Heart right ventricle (tissue), 16 donors: ENCODE data around the gene ITSN1. TPM values are rescaled to one million over a fixed set of nuclear protein-coding genes. Genes with fewer than 3 reads are reported as not detected.

Experiments used
- ATAC-seq, 8 donors: fragments of 200-7000 bp; cut with Tn5 transposase; one replicate each; pipeline ENCODE4 v1.9.1; 2020; ENCODE audit warnings: mild to moderate bottlenecking in 8 of 8, moderate library complexity in 8 of 8, moderate number of reproducible peaks in 1 of 8
- DNase-seq, 2 donors: peaks; one replicate each; pipeline ENCODE4 v3.0.0-alpha.2; 2020
- H3K27ac ChIP-seq, 10 donors: fragments of 200-600 bp; sonication (generic) in 2 of 10; one replicate each; pipeline versions ENCODE4 v1.5.0 to v1.8.0; 2020 to 2022; ENCODE audit warnings: mild to moderate bottlenecking in 3 of 10
- H3K27me3 ChIP-seq, 7 donors: fragments of 200-600 bp; one replicate each; pipeline ENCODE4 v1.8.0; 2021 to 2022; ENCODE audit warnings: mild to moderate bottlenecking in 2 of 7
- H3K36me3 ChIP-seq, 9 donors: fragments of 200-600 bp; sonication (generic) in 1 of 9; one replicate each; pipeline versions ENCODE4 v1.5.0 to v1.8.0; 2020 to 2022; ENCODE audit warnings: mild to moderate bottlenecking in 2 of 9
- H3K4me1 ChIP-seq, 9 donors: fragments of 200-600 bp; sonication (generic) in 1 of 9; one replicate each; pipeline versions ENCODE4 v1.5.0 to v1.8.0; 2020 to 2022; ENCODE audit warnings: mild to moderate bottlenecking in 4 of 9
- H3K4me3 ChIP-seq, 10 donors: fragments of 200-600 bp; sonication (generic) in 2 of 10; one replicate each; pipeline versions ENCODE4 v1.5.0 to v1.8.0; 2020 to 2022; ENCODE audit warnings: mild to moderate bottlenecking in 7 of 10, moderate library complexity in 2 of 10
- H3K9me3 ChIP-seq, 11 donors: fragments of 200-600 bp in 10 of 11; sonication (generic) in 2 of 11; one replicate each; pipeline versions ENCODE4 v1.5.0 to v1.8.0; 2013 to 2022; ENCODE audit warnings: mild to moderate bottlenecking in 2 of 11, control low read depth in 1 of 11, moderate library complexity in 1 of 11
- CTCF ChIP-seq, 9 donors: fragments of 200-600 bp; sonication (generic) in 2 of 9; IDR thresholded peaks; one replicate each; pipeline versions ENCODE4 v1.5.0 to v1.8.0; 2021 to 2022; ENCODE audit warnings: antibody characterized with exemption in 9 of 9, mild to moderate bottlenecking in 5 of 9, moderate library complexity in 1 of 9
- WGBS, 2 donors: extraction: QIAGEN DNeasy Blood & Tissue Kit; methylation state at CpG; one replicate each; pipeline ENCODE4 v1.1.7; 2013; ENCODE audit warnings: inconsistent platforms in 1 of 2; 5-methylcytosine and 5-hydroxymethylcytosine counted together
- intact Hi-C, 10 donors: fragments of 100-400 bp; cut with DNase I; formaldehyde crosslinking; loops; one replicate each; pipeline versions ENCODE4 v1.11.1 to v1.14.2; 2022
- polyA plus RNA-seq, 2 donors: library from polyadenylated mRNA; stranded (reverse); fragments of 200-250 nt; gene quantifications; one replicate each; pipeline ENCODE4 v1.2.3, GENCODE V29; 2013
- total RNA-seq, 10 donors: library from RNA; stranded (reverse); fragmentation: NEBNext Ultra II Directional in 3 of 10; extraction: Animal tissue kit (Norgen Biotek cat#: 25700) in 3 of 10; gene quantifications; one replicate each; pipeline versions ENCODE4 v1.2.1 to v1.2.4, GENCODE V29; 2021 to 2023
- donor health status: Arrhythmogenic right ventricular cardiomyopathy.
- donor health status: ischemic (EF 13 %, LVEDD 7.1; RV severe dilation, severe dysfunction).
- donor health status: healthy with polysubstance abuse.
- donor health status: DM: no; HTN: yes; CAD: no.
- donor health status: DM: no; HTN: no; CAD: no.
- donor health status: ischemic (EF 25% LVEDD 6.9; RV normal size, moderate dysfunction).
- donor health status: ischemic (EF 25% LVEDD 5.7; RV mildly dilated, moderate dysfunction).
- donor health status: healthy.
- donor health status: DM: yes; HTN: yes; CAD: no.
- donor health status: Ischemic cardiomyopathy.
- donor health status: ischemic (EF 35%, LVEDD 5.7; RV mildly dilated, moderate dysfunction).
- donor health status: nonischemic (EF 11% LVEDD 7.7; RV severe dilation, severe dysfunction).
- donor health status: DM: yes; HTN: yes; CAD: no.
- donor health status: PGD.
- donor health status: ischemic (EF 29% LVEDD 5.4; RV normal size, mild dysfunction).
- donor health status: nonischemic (EF 23%, LVEDD 6.1; RV moderate dilation, normal function).

The ITSN1 gene
- total and polyA plus RNA-seq, 12 donors = 14.6 to 47.3 (median 32.3) TPM

DNA sequence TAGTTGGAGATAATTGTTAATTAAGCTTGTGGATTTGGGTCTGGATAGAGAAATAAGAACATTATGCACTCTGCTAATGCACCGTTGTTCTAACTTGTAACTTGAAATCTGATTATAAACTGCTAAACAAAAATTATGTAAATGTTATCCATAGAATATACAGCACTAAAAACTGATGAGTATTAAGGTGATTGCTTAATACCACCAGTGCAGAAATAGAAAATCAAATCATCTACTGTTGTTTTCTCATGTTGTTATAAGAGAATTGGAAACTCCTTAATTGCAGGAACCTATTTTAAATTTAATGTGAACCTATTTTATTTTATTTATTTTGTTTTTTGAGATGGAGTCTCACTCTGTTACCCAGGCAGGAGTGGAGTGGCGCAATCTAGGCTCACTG lies 125.7 kb downstream of the ITSN1 start:
- no peak for TF ChIP-seq CTCF (IDR thresholded peaks at IDR 0.05)
- Histone ChIP-seq H3K4me3 (no peak overlapping the region), H3K36me3 (peaks cover 0 to 82% (median 20%) of the 10 kb centered on the region in 9 donors), H3K27ac (no peak overlapping the region), H3K4me1 (peaks cover 0 to under 1% (median 0%) of the 10 kb centered on the region in 9 donors), H3K27me3 (no peaks in the 10 kb centered on the region), H3K9me3 (no peaks in the 10 kb centered on the region)
- no peak for DNase-seq
- intact Hi-C loops = loop anchor here in 1 of 10 donors (10.0 kb wide), 1 partner anchor 127 kb away; no protein-coding TSS in a partner anchor
- ATAC-seq = no peak
- WGBS, 2 donors = 95 to 99% methylated on average over 2 of the region's 2 CpGs

DNA sequence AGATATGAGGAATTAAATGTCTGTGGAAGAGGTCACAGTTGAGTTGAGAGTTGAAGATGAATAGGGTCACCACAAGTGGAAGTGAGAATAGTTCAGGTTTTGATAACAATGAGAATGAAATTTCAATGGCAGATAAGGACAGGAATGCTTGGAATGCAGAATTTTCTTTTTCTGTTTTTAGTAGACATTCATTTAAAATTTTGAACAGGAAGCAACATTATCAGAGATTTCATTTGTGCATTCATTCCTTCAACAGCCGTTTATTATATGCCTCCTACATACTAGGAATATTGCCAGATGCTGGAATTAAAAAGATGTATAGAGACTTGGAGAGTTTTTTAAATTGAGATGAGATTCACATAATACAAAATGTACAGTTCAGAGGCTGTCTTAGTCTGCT lies 126.8 kb downstream of the ITSN1 start:
- Histone ChIP-seq H3K27me3 (no peaks in the 10 kb centered on the region), H3K4me3 (no peak overlapping the region), H3K36me3 (peaks cover 0 to 88% (median 20%) of the 10 kb centered on the region in 9 donors), H3K9me3 (no peaks in the 10 kb centered on the region), H3K4me1 (no peaks in the 10 kb centered on the region), H3K27ac (no peak overlapping the region)
- ATAC-seq = no peak
- no peak for TF ChIP-seq CTCF (IDR thresholded peaks at IDR 0.05)
- DNase-seq = no peak
- 68 to 73% methylated on average over 1 of the region's 1 CpG for WGBS, 2 donors
- intact Hi-C loops = loop anchor here in 1 of 10 donors (10.0 kb wide), 1 partner anchor 126 kb away; no protein-coding TSS in a partner anchor

GRCh38 chr21:33770542-33770941 lies 128.2 kb downstream of the ITSN1 start:
- TF ChIP-seq CTCF (IDR thresholded peaks at IDR 0.05) = no peak
- intact Hi-C loops = no loop called here
- Histone ChIP-seq H3K9me3 (no peaks in the 10 kb centered on the region), H3K27me3 (no peaks in the 10 kb centered on the region), H3K27ac (no peak overlapping the region), H3K36me3 (peaks cover 0 to 98% (median 20%) of the 10 kb centered on the region in 9 donors), H3K4me1 (no peaks in the 10 kb centered on the region), H3K4me3 (no peak overlapping the region)
- no peak for DNase-seq
- 96 to 98% methylated on average over 3 of the region's 3 CpGs for WGBS, 2 donors
- ATAC-seq = no peak

DNA sequence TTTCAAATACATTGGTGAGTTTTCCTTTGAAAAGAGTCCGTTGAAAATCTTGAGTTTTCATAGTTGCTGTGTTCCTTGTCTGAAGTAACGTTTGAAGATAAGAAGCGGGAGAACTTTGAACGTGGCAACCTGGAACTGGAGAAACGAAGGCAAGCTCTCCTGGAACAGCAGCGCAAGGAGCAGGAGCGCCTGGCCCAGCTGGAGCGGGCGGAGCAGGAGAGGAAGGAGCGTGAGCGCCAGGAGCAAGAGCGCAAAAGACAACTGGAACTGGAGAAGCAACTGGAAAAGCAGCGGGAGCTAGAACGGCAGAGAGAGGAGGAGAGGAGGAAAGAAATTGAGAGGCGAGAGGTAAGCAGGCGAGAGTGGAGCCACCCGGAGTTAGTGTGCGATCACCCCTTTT lies 129.7 kb downstream of the ITSN1 start:
- Histone ChIP-seq H3K9me3 (no peaks in the 10 kb centered on the region), H3K27me3 (no peaks in the 10 kb centered on the region), H3K4me1 (no peaks in the 10 kb centered on the region), H3K27ac (no peak overlapping the region), H3K4me3 (no peak overlapping the region), H3K36me3 (peaks cover 0 to 99% (median 20%) of the 10 kb centered on the region in 9 donors)
- no peak for TF ChIP-seq CTCF (IDR thresholded peaks at IDR 0.05)
- 96% methylated on average over 18 of the region's 18 CpGs for WGBS, 2 donors
- ATAC-seq (no peak), DNase-seq (no peak)
- intact Hi-C loops = no loop called here
